IMR-90 (cell line): ENCODE measurements around the gene PCID2. TPM values are rescaled to one million over a fixed set of nuclear protein-coding genes. Genes with fewer than 3 reads are reported as not detected.

Experiments
- ATAC-seq: fragments of 200-7000 bp; cut with Tn5 transposase; 2 replicates; pipeline ENCODE4 v1.9.1; 2020; ENCODE audit warnings: low read depth, mild to moderate bottlenecking, moderate library complexity
- BruUV-seq: library from RNA; stranded (reverse); fragments of 400-500 nt; replicated peaks from 2 replicates; lab custom pipeline; 2021; lab: Mats Ljungman, UMichigan
- CTCF ChIA-PET: fragments of 300-600 bp; formaldehyde crosslinking; extraction: SDS; loops from one replicate; lab custom pipeline; 2021; ENCODE audit warnings: antibody characterized with exemption; lab: Yijun Ruan, JAX
- POLR2A ChIA-PET: fragments of 300-600 bp; sonication (Branson Sonifier 250); formaldehyde crosslinking; loops from one replicate; lab custom pipeline; 2022; ENCODE audit warnings: antibody characterized with exemption; ENCODE audit not compliant: unreplicated experiment; lab: Charles Lee
- DNase-seq: peaks from one replicate; pipeline ENCODE4 v3.0.0; 2013
- H2AFZ ChIP-seq: replicated peaks from 2 replicates; pipeline ENCODE3; 2013; ENCODE audit warnings: low read length, mild to moderate bottlenecking; ENCODE audit not compliant: poor library complexity
- H2AK5ac ChIP-seq: 2 replicates; pipeline ENCODE4 v1.6.1; 2013; ENCODE audit warnings: low read depth, low read length, inconsistent platforms
- H2AK9ac ChIP-seq: replicated peaks from 2 replicates; pipeline ENCODE3; 2013; ENCODE audit warnings: mild to moderate bottlenecking, low read depth, low read length, moderate library complexity; ENCODE audit not compliant: poor library complexity
- H2BK120ac ChIP-seq: 2 replicates; pipeline ENCODE4 v1.6.1; 2013; ENCODE audit warnings: low read depth, low read length, inconsistent platforms
- H2BK15ac ChIP-seq: 3 replicates; pipeline ENCODE4 v1.6.1; 2013; ENCODE audit warnings: low read depth, low read length, inconsistent platforms
- H2BK20ac ChIP-seq: 2 replicates; pipeline ENCODE4 v1.6.1; 2013; ENCODE audit warnings: low read depth, mild to moderate bottlenecking, inconsistent platforms, low read length, moderate library complexity
- H2BK5ac ChIP-seq: 2 replicates; pipeline ENCODE4 v1.6.1; 2013; ENCODE audit warnings: mild to moderate bottlenecking, low read depth, low read length, inconsistent platforms; ENCODE audit not compliant: poor library complexity, severe bottlenecking
- H3K14ac ChIP-seq: replicated peaks from 2 replicates; pipeline ENCODE4 v1.6.1; 2013; ENCODE audit warnings: low read depth, low read length, inconsistent platforms
- H3K18ac ChIP-seq: 2 replicates; pipeline ENCODE4 v1.6.1; 2013; ENCODE audit warnings: low read depth, low read length, control low read depth
- H3K23ac ChIP-seq: 2 replicates; pipeline ENCODE4 v1.6.1; 2013; ENCODE audit warnings: low read depth, low read length, inconsistent platforms
- H3K27ac ChIP-seq: 2 replicates; pipeline ENCODE4 v1.5.1; 2013; ENCODE audit warnings: mild to moderate bottlenecking, control low read depth, low read length; ENCODE audit not compliant: insufficient read depth
- H3K27me3 ChIP-seq: 2 replicates; pipeline ENCODE4 v1.6.1; 2013; ENCODE audit warnings: low read length; ENCODE audit not compliant: control insufficient read depth, insufficient read depth
- H3K36me3 ChIP-seq: 2 replicates; pipeline ENCODE4 v1.6.1; 2013; ENCODE audit warnings: low read length, mixed read lengths; ENCODE audit not compliant: control insufficient read depth, insufficient read depth
- H3K4ac ChIP-seq: 2 replicates; pipeline ENCODE4 v1.6.1; 2013; ENCODE audit warnings: low read depth, low read length, inconsistent platforms
- H3K4me1 ChIP-seq: 2 replicates; pipeline ENCODE4 v1.6.1; 2013; ENCODE audit warnings: low read length, mixed read lengths; ENCODE audit not compliant: control insufficient read depth, insufficient read depth
- H3K4me2 ChIP-seq: 2 replicates; pipeline ENCODE4 v1.6.1; 2013; ENCODE audit warnings: low read depth, mild to moderate bottlenecking, control low read depth, low read length, moderate library complexity
- H3K4me3 ChIP-seq: 2 replicates; pipeline ENCODE4 v1.5.1; 2013; ENCODE audit warnings: low read depth, mild to moderate bottlenecking, control low read depth, low read length, moderate library complexity; ENCODE audit not compliant: insufficient read depth
- H3K56ac ChIP-seq: 2 replicates; pipeline ENCODE4 v1.6.1; 2013; ENCODE audit warnings: low read length, inconsistent platforms; ENCODE audit not compliant: insufficient read depth; ENCODE audit errors: extremely low read depth
- H3K79me1 ChIP-seq, 2 experiments: 2 replicates each; pipeline ENCODE4 v1.6.1; 2013; ENCODE audit warnings: low read length in 2 of 2, inconsistent platforms in 1 of 2, low read depth in 1 of 2
- H3K9ac ChIP-seq: 2 replicates; pipeline ENCODE4 v1.6.1; 2013; ENCODE audit warnings: low read depth, low read length, control low read depth
- H3K9me1 ChIP-seq: 2 replicates; pipeline ENCODE4 v1.6.1; 2013; ENCODE audit warnings: low read length, inconsistent platforms; ENCODE audit not compliant: insufficient read depth
- H3K9me3 ChIP-seq: 2 replicates; pipeline ENCODE4 v1.6.1; 2013; ENCODE audit warnings: low read length; ENCODE audit not compliant: control insufficient read depth, insufficient read depth
- H4K20me1 ChIP-seq: 2 replicates; pipeline ENCODE4 v1.6.1; 2013; ENCODE audit warnings: low read length, inconsistent platforms; ENCODE audit not compliant: insufficient read depth
- H4K5ac ChIP-seq: 2 replicates; pipeline ENCODE4 v1.6.1; 2013; ENCODE audit warnings: mild to moderate bottlenecking, low read depth, low read length, control low read depth
- H4K8ac ChIP-seq, 2 experiments: 2 replicates each; pipeline ENCODE4 v1.6.1; 2013; ENCODE audit warnings: low read depth in 2 of 2, low read length in 2 of 2, control low read depth in 1 of 2, inconsistent platforms in 1 of 2
- H4K91ac ChIP-seq: 2 replicates; pipeline ENCODE4 v1.6.1; 2013; ENCODE audit warnings: low read depth, low read length, inconsistent platforms; ENCODE audit not compliant: insufficient read depth
- BHLHE40 ChIP-seq: fragments of 150-350 bp; IDR thresholded peaks from 2 replicates; pipeline ENCODE4 v1.6.1; 2016; ENCODE audit warnings: mild to moderate bottlenecking, low read depth, low read length
- CTCF ChIP-seq: conservative IDR thresholded peaks from 2 replicates; pipeline ENCODE4 v1.5.1; 2012; ENCODE audit warnings: mild to moderate bottlenecking, low read depth, low read length, improper control_type of control experiment
- MAFK ChIP-seq: IDR thresholded peaks from 2 replicates; pipeline ENCODE4 v1.6.1; 2012; ENCODE audit warnings: low read depth, low read length, improper control_type of control experiment
- MAZ ChIP-seq: IDR thresholded peaks from 2 replicates; pipeline ENCODE4 v1.6.1; 2012; ENCODE audit warnings: low read depth, mild to moderate bottlenecking, low read length, improper control_type of control experiment, moderate library complexity, borderline replicate concordance
- MXI1 ChIP-seq: IDR thresholded peaks from 2 replicates; pipeline ENCODE4 v1.6.1; 2012; ENCODE audit warnings: low read depth, mild to moderate bottlenecking, low read length, moderate library complexity, borderline replicate concordance
- NFE2L2 ChIP-seq: fragments of 150-350 bp; IDR thresholded peaks from 2 replicates; pipeline ENCODE4 v1.6.1; 2016; ENCODE audit warnings: low read depth, mild to moderate bottlenecking, low read length
- RAD21 ChIP-seq: IDR thresholded peaks from 2 replicates; pipeline ENCODE4 v1.6.1; 2012; ENCODE audit warnings: low read length, improper control_type of control experiment
- RCOR1 ChIP-seq: IDR thresholded peaks from 2 replicates; pipeline ENCODE4 v1.6.1; 2012; ENCODE audit warnings: mild to moderate bottlenecking, low read length, improper control_type of control experiment; ENCODE audit not compliant: insufficient replicate concordance
- RFX5 ChIP-seq: IDR thresholded peaks from 2 replicates; pipeline ENCODE4 v1.8.0; 2012; ENCODE audit warnings: low read depth, mild to moderate bottlenecking, low read length, moderate library complexity
- WGBS, 2 experiments: methylation state at CpG; one replicate each; pipeline versions ENCODE4 v1.1.5 to v1.1.7; 2013; ENCODE audit warnings: missing lambda C conversion rate in 2 of 2; ENCODE audit not compliant: insufficient read length in 1 of 2; ENCODE audit errors: extremely low coverage in 2 of 2; 5-methylcytosine and 5-hydroxymethylcytosine counted together
- dilution Hi-C: fragments of 300-500 bp; cut with HindIII; formaldehyde crosslinking; loops from one replicate; pipeline ENCODE4 v1.14.3; 2018; ENCODE audit warnings: low sequenced_read_pairs; ENCODE audit not compliant: unreplicated experiment
- in situ Hi-C: fragments of 300-500 bp; cut with MboI; formaldehyde crosslinking; loops from 3 replicates; pipeline ENCODE4 v1.14.3; 2019; ENCODE audit warnings: low sequenced_read_pairs, inconsistent platforms, mixed read lengths
- intact Hi-C: fragments of 100-400 bp; cut with micrococcal nuclease; formaldehyde crosslinking; loops from 2 replicates; pipeline ENCODE4 v1.10.0; 2022
- polyA plus RNA-seq, 3 experiments: library from polyadenylated mRNA; depleted of rRNA; stranded (reverse); fragments of >200 nt; gene quantifications; 2 replicates each; pipeline ENCODE4 v1.2.3, GENCODE V29; 2012; ENCODE audit warnings: low replicate concordance in 1 of 3
- total RNA-seq: library from RNA; depleted of rRNA; stranded (reverse); fragments of >200 nt; gene quantifications from 2 replicates; pipeline ENCODE4 v1.2.3, GENCODE V29; 2012

PCID2 gene
- total and polyA plus RNA-seq, 2 of the 4 experiments (the other 2 are of a cell fraction) = 83.5 to 90.9 TPM

DNA sequence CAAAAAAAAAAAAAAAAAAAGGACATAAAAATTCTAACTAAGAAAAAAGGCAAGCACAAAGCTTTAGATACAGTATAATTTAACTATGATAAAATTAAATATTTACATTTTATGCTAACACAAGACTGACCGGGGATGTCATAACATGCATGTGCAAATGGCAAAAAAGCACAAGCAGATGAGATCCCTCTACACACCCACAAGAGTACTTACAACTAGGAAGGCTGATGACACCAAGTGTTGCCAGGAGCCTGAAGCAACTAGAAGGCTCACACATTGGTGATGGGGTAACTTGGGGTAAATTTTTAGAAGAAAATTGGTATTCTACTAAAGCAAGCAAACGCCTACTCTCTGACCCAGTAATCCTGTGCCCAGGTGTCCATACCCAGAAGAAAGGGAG, 6.7 kb downstream of the PCID2 start:
- Histone ChIP-seq H3K14ac (0 out of 2 replicates have a peak overlapping the region, but pooled peaks have one; percentile 44), H3K27ac (peak overlapping the region; percentile 73; the same call in 1 of the 2 replicates), H3K4me1 (peaks cover 29% of the 10 kb centered on the region), H3K27me3 (no peaks in the 10 kb centered on the region), H3K4me3 (no peak overlapping the region), H4K20me1 (peaks cover 32% of the 10 kb centered on the region), H3K9me3 (no peaks in the 10 kb centered on the region), H3K23ac (peak overlapping the region; percentile 85; the same call in 1 of the 2 replicates), H3K79me1 (peaks cover 41 to 89% of the 10 kb centered on the region in 2 experiments), H4K91ac (peak overlapping the region; percentile 66), H2AK9ac (no peak overlapping the region), H2BK5ac (peak overlapping the region; percentile 61), H2BK120ac (peak overlapping the region; percentile 19; the same call in 1 of the 2 replicates), H2AK5ac (no peak overlapping the region), H3K4me2 (peak overlapping the region; percentile 1; the same call in 1 of the 2 replicates), H3K18ac (peak overlapping the region; percentile 24; the same call in 1 of the 2 replicates), H3K56ac (no peak overlapping the region), H2BK20ac (peak overlapping the region; percentile 80), H3K4ac (peak overlapping the region; percentile 33), H4K5ac (no peak overlapping the region), H4K8ac (peak overlapping the region in 1 of 2 experiments; percentile 38; a peak in 1 of 4 replicates), H3K9me1 (peaks cover 39% of the 10 kb centered on the region), H3K36me3 (peaks cover 30% of the 10 kb centered on the region), H2BK15ac (no peak overlapping the region), H3K9ac (peak overlapping the region; percentile 4), H2AFZ (no peak overlapping the region)
- BruUV-seq = no TSS peak
- TF ChIP-seq MAFK (no peak), MXI1 (no peak), RAD21 (no peak), MAZ (no peak), CTCF (no peak), RCOR1 (no peak), RFX5 (no peak), BHLHE40 (no peak), NFE2L2 (no peak)
- ATAC-seq = no peak; the same call in 1 of the 2 replicates
- CTCF ChIA-PET = no interaction called here
- WGBS, 2 experiments = no CpG with 5 or more reads among the region's 2 CpGs
- dilution Hi-C loops = no loop called here
- POLR2A ChIA-PET = interaction anchor here (1.0 kb wide), 1 partner anchor 10 kb away, joined by 3 read pairs; no protein-coding TSS in a partner anchor
- in situ Hi-C loops = no loop called here
- DNase-seq = no peak
- intact Hi-C loops = no loop called here
